Lower leg skin (tissue), 4 donors: ENCODE data around the gene TUT1. TPM values are rescaled to one million over a fixed set of nuclear protein-coding genes. Genes with fewer than 3 reads are reported as not detected.

Experiments
- DNase-seq, 2 donors: peaks; one replicate each; pipeline ENCODE4 v3.0.0-alpha.2; 2019; ENCODE audit warnings: low spot score in 2 of 2
- H3K4me3 ChIP-seq: fragments of 200-600 bp; sonication (generic); 2 replicates; pipeline ENCODE4 v1.5.1; 2017; ENCODE audit warnings: mild to moderate bottlenecking, low read depth; ENCODE audit not compliant: poor library complexity, severe bottlenecking
- CTCF ChIP-seq, 3 donors: fragments of 450-650 bp; IDR thresholded peaks; one replicate each; pipeline ENCODE4 v1.5.1; 2016; ENCODE audit warnings: antibody characterized with exemption in 3 of 3, mild to moderate bottlenecking in 3 of 3, moderate library complexity in 2 of 3
- POLR2A ChIP-seq, 2 donors: fragments of 450-650 bp; IDR thresholded peaks; one replicate each; pipeline ENCODE4 v1.6.1; 2016 to 2017; ENCODE audit warnings: antibody characterized with exemption in 2 of 2, mild to moderate bottlenecking in 1 of 2, moderate library complexity in 1 of 2
- WGBS, 2 donors: methylation state at CpG; one replicate each; pipeline ENCODE4 v1.1.5; 2018; 5-methylcytosine and 5-hydroxymethylcytosine counted together
- intact Hi-C: fragments of 100-400 bp; cut with DNase I; formaldehyde crosslinking; loops from one replicate; pipeline ENCODE4 v1.15.0; 2023; ENCODE audit warnings: low total_unique reads
- total RNA-seq, 4 donors: library from RNA; depleted of rRNA; stranded (reverse); fragments of >200 nt; gene quantifications; one replicate each; pipeline ENCODE4 v1.1.0, GENCODE V29; 2016

Gene TUT1
- total RNA-seq: 10 to 100 TPM; 11.0 to 29.8 (median 15.8) TPM

- peak; percentile 98 to 99 for DNase-seq
- H3K4me3 ChIP-seq: peak within 1 kb of the TSS; percentile 67
- 0 to 1% methylated on average over 42 to 58 of the region's 58 CpGs for WGBS, 2 donors
- TF ChIP-seq POLR2A (IDR thresholded peaks at IDR 0.05) (peak in 1 of 2 donors; percentile 91), CTCF (IDR thresholded peaks at IDR 0.05) (no peak)
- intact Hi-C loops: loop anchor here (10.0 kb wide), 1 partner anchor 103 kb away; no protein-coding TSS in a partner anchor
Measured at GRCh38 chr11:62591448-62592145, at the start of gene TUT1. Gene TUT1 (minus strand): TSS chr11:62591523. CDS start chr11:62591485, 38 bp downstream.

GRCh38 chr11:62632492-62632891 lies 41.2 kb upstream of the TUT1 start:
- intact Hi-C loops: no loop called here
- WGBS, 2 donors: 75 to 86% methylated on average over 6 of the region's 6 CpGs
- TF ChIP-seq POLR2A (IDR thresholded peaks at IDR 0.05) (no peak), CTCF (IDR thresholded peaks at IDR 0.05) (no peak)
- no peak overlapping the region for H3K4me3 ChIP-seq
- DNase-seq: no peak

GRCh38 chr11:62627713-62628112 lies 36.4 kb upstream of the TUT1 start:
- intact Hi-C loops: no loop called here
- TF ChIP-seq POLR2A (IDR thresholded peaks at IDR 0.05): no peak
- no peak for TF ChIP-seq CTCF (IDR thresholded peaks at IDR 0.05)
- H3K4me3 ChIP-seq: no peak overlapping the region
- no peak for DNase-seq
- 85 to 89% methylated on average over 3 of the region's 3 CpGs for WGBS, 2 donors

GRCh38 chr11:62622476-62623089 lies 31.3 kb upstream of the TUT1 start:
- no peak for DNase-seq
- 80% methylated on average over 7 of the region's 7 CpGs for WGBS, 2 donors
- H3K4me3 ChIP-seq: no peak overlapping the region
- intact Hi-C loops: no loop called here
- TF ChIP-seq POLR2A (IDR thresholded peaks at IDR 0.05) (no peak), CTCF (IDR thresholded peaks at IDR 0.05) (no peak)

- intact Hi-C loops: no loop called here
- WGBS, 2 donors: 1 to 3% methylated on average over 17 to 76 of the region's 77 CpGs
- H3K4me3 ChIP-seq: peak within 1 kb of the TSS; percentile 42
- peak; percentile 97 to 100 for DNase-seq
- no peak for TF ChIP-seq POLR2A (IDR thresholded peaks at IDR 0.05)
Measured at GRCh38 chr11:62621567-62622470, 30.5 kb upstream of the TUT1 start, which contains the start of gene B3GAT3. Gene B3GAT3 (minus strand): TSS chr11:62621986. CDS start chr11:62621947, 39 bp downstream.
